Endothelial cell of umbilical vein (primary cell): ENCODE data around the gene NTN1. TPM values are rescaled to one million over a fixed set of nuclear protein-coding genes. Genes with fewer than 3 reads are reported as not detected.

Experiments used
- BruUV-seq: library from RNA; stranded (reverse); fragments of 400-500 nt; replicated peaks from 2 replicates; lab custom pipeline; 2021; lab: Mats Ljungman, UMichigan
- CTCF ChIA-PET: fragments of 300-600, 350-600 bp; sonication (Branson Sonifier 250); formaldehyde crosslinking; loops from one replicate; lab custom pipeline; 2021; ENCODE audit warnings: antibody characterized with exemption, inconsistent platforms; lab: Charles Lee
- POLR2A ChIA-PET: fragments of 300-600, 350-600 bp; sonication (Branson Sonifier 250); formaldehyde crosslinking; loops from one replicate; lab custom pipeline; 2021; ENCODE audit warnings: antibody characterized with exemption, inconsistent platforms; lab: Charles Lee
- DNase-seq: peaks from one replicate; pipeline ENCODE4 v3.0.0-alpha.2; 2011; ENCODE audit warnings: low read depth, low spot score
- FAIRE-seq: peaks from 2 replicates; lab custom pipeline; 2011; peaks lifted over from hg19 to GRCh38; lab: Jason Lieb, UNC
- H2AFZ ChIP-seq: 2 replicates; pipeline ENCODE4 v1.6.0; 2012; ENCODE audit warnings: low read depth, low read length, control low read depth, inconsistent platforms
- H3K27ac ChIP-seq: 2 replicates; pipeline ENCODE4 v1.5.1; 2011; ENCODE audit warnings: low read depth, mild to moderate bottlenecking, control low read depth, low read length, moderate library complexity; ENCODE audit not compliant: insufficient read depth
- H3K27me3 ChIP-seq, 2 experiments: 2 replicates each; pipeline versions ENCODE4 v1.6.0 to v1.6.1; 2011; ENCODE audit warnings: low read length in 2 of 2, mixed read lengths in 1 of 2; ENCODE audit not compliant: control insufficient read depth in 2 of 2, insufficient read depth in 2 of 2
- H3K36me3 ChIP-seq, 2 experiments: 2 replicates in 1 of 2; 3 replicates in 1 of 2; pipeline ENCODE4 v1.5.1; 2011; ENCODE audit warnings: low read length in 2 of 2, mild to moderate bottlenecking in 1 of 2, moderate library complexity in 1 of 2; ENCODE audit not compliant: control insufficient read depth in 2 of 2, insufficient read depth in 2 of 2; ENCODE audit errors: extremely low read depth in 1 of 2
- H3K4me1 ChIP-seq: 3 replicates; pipeline ENCODE4 v1.5.1; 2011; ENCODE audit warnings: mild to moderate bottlenecking, low read length; ENCODE audit not compliant: control insufficient read depth, insufficient read depth; ENCODE audit errors: extremely low read depth
- H3K4me2 ChIP-seq: 2 replicates; pipeline ENCODE4 v1.6.1; 2011; ENCODE audit warnings: low read length, control low read depth, mixed read lengths; ENCODE audit not compliant: insufficient read depth
- H3K4me3 ChIP-seq, 3 experiments: fragments of 200-600 bp in 1 of 3; sonication (generic), shearing (Covaris generic) in 1 of 3; replicated peaks in 1 of 3; 2 replicates each; pipeline ENCODE4 v1.5.1; 2011 to 2016; ENCODE audit warnings: control low read depth in 3 of 3, low read length in 3 of 3, mild to moderate bottlenecking in 2 of 3, inconsistent platforms in 1 of 3, low read depth in 1 of 3, moderate library complexity in 1 of 3; ENCODE audit not compliant: insufficient read depth in 1 of 3
- H3K79me2 ChIP-seq: 2 replicates; pipeline ENCODE4 v1.6.0; 2012; ENCODE audit warnings: low read length, inconsistent platforms; ENCODE audit not compliant: control insufficient read depth, insufficient read depth
- H3K9ac ChIP-seq: replicated peaks from 2 replicates; pipeline ENCODE3; 2011; ENCODE audit warnings: low read length, control low read depth; ENCODE audit not compliant: insufficient read depth; ENCODE audit errors: extremely low read depth
- H3K9me1 ChIP-seq: replicated peaks from 3 replicates; pipeline ENCODE4 v1.6.0; 2011; ENCODE audit warnings: mild to moderate bottlenecking, low read length; ENCODE audit not compliant: control insufficient read depth, insufficient read depth; ENCODE audit errors: extremely low read depth
- H3K9me3 ChIP-seq: replicated peaks from 2 replicates; pipeline ENCODE4 v1.5.1; 2012; ENCODE audit warnings: low read length, inconsistent platforms; ENCODE audit not compliant: control insufficient read depth, insufficient read depth
- H4K20me1 ChIP-seq: replicated peaks from 2 replicates; pipeline ENCODE3; 2011; ENCODE audit warnings: mild to moderate bottlenecking, low read length; ENCODE audit not compliant: control insufficient read depth, insufficient read depth; ENCODE audit errors: extremely low read depth
- EZH2 ChIP-seq: IDR thresholded peaks from 2 replicates; pipeline ENCODE4 v1.6.1; 2012; ENCODE audit warnings: borderline replicate concordance, low read depth, mild to moderate bottlenecking, moderate library complexity, low read length, inconsistent platforms; ENCODE audit not compliant: severe bottlenecking
- FOS ChIP-seq: IDR thresholded peaks from 2 replicates; pipeline ENCODE4 v1.6.1; 2011; ENCODE audit warnings: mild to moderate bottlenecking, low read length, moderate library complexity, borderline replicate concordance; ENCODE audit not compliant: insufficient read depth
- GATA2 ChIP-seq: IDR thresholded peaks from 2 replicates; pipeline ENCODE4 v1.7.0; 2011; ENCODE audit warnings: low read depth, mild to moderate bottlenecking, moderate library complexity, mixed read lengths, low read length; ENCODE audit not compliant: insufficient read length, insufficient read depth
- JUN ChIP-seq: IDR thresholded peaks from 2 replicates; pipeline ENCODE4 v1.6.1; 2011; ENCODE audit warnings: borderline replicate concordance, low read depth; ENCODE audit not compliant: insufficient read length, insufficient read depth
- MYC ChIP-seq: IDR thresholded peaks from one replicate; pipeline ENCODE4 v1.6.1; 2011; ENCODE audit warnings: mild to moderate bottlenecking, low read depth, low read length
- POLR2A ChIP-seq: IDR thresholded peaks from 2 replicates; pipeline ENCODE4 v1.6.1; 2012; ENCODE audit warnings: low read depth, mild to moderate bottlenecking, control low read depth, low read length
- POLR2AphosphoS5 ChIP-seq: IDR thresholded peaks from 2 replicates; pipeline ENCODE4 v1.6.1; 2012; ENCODE audit warnings: low read depth, mild to moderate bottlenecking, control low read depth, low read length, moderate library complexity; ENCODE audit not compliant: insufficient read depth
- dilution Hi-C: fragments of 300-500 bp; cut with MboI; formaldehyde crosslinking; loops from one replicate; pipeline ENCODE4 v1.15.0; 2019; ENCODE audit warnings: low sequenced_read_pairs; ENCODE audit not compliant: extremely low pct_ligation_motif_present
- intact Hi-C: fragments of 100-400 bp; cut with micrococcal nuclease; formaldehyde crosslinking; loops from one replicate; pipeline ENCODE4 v1.10.0; 2022
- polyA plus RNA-seq, 4 experiments: library from polyadenylated mRNA; depleted of rRNA in 3 of 4; stranded (reverse) in 3 of 4; unstranded in 1 of 4; fragments of >200 nt; gene quantifications; 2 replicates each; pipeline versions ENCODE4 v1.2.1 to v1.2.3, GENCODE V29; 2011 to 2012; ENCODE audit warnings: missing spikeins in 1 of 4
- total RNA-seq: library from RNA; stranded (reverse); gene quantifications from 2 replicates; pipeline ENCODE4 v1.2.3, GENCODE V29; 2021
- TF ChIP-seq, protein P1 (sequence below), 2 donors: IDR thresholded peaks; 1 replicate in 1 of 2; 2 replicates in 1 of 2; pipeline ENCODE4 v1.5.1; 2011; ENCODE audit warnings: low read length in 2 of 2, mild to moderate bottlenecking in 2 of 2, moderate library complexity in 2 of 2, control low read depth in 1 of 2, inconsistent platforms in 1 of 2, low read depth in 1 of 2; ENCODE audit not compliant: insufficient read depth in 1 of 2; ENCODE audit errors: extremely low read depth in 1 of 2
- TF ChIP-seq, protein P2 (sequence below): IDR thresholded peaks from 2 replicates; pipeline ENCODE4 v1.6.1; 2011; ENCODE audit not compliant: insufficient read depth, insufficient read length

NTN1 gene
- total and polyA plus RNA-seq, 2 donors (not counting 3 experiments of a cell fraction or from before 2014, with no cell fraction given), result 0.10 to 0.18 TPM

DNA sequence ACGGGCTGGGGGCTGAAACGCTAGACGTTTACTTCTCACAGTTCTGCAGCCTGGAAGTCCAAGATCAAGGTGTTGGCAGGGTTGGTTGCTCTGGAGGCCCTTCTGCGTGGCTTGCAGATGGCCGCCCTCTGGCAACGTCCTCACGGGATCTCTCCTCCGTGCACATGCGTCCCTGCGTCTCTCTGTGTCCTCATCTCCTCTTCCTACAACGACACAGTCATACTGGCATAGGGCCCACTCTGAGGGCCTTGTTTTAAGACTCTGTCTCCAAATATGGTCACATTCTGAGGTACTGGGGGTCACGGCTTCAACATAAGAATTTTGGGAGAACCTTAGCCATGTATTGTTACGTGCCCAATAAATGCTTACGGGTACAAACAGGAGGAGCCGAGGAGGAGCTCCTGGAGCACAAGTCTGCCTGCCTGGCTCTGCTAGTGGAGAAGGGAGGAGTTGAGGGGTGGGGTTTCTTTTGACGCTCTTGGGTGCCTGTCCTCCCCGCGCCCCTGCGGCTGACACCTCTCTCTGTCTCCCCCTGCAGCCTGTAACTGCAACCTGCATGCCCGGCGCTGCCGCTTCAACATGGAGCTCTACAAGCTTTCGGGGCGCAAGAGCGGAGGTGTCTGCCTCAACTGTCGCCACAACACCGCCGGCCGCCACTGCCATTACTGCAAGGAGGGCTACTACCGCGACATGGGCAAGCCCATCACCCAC, 141.1 kb downstream of the NTN1 start:
- Histone ChIP-seq H3K9ac (no peak overlapping the region), H3K36me3 (no peaks in the 10 kb centered on the region), H3K4me2 (no peak overlapping the region), H2AFZ (no peak overlapping the region), H3K4me1 (no peaks in the 10 kb centered on the region), H3K27ac (no peak overlapping the region), H4K20me1 (no peaks in the 10 kb centered on the region), H3K9me1 (no peaks in the 10 kb centered on the region), H3K4me3 (no peak overlapping the region), H3K27me3 (no peaks in the 10 kb centered on the region), H3K9me3 (no peaks in the 10 kb centered on the region), H3K79me2 (no peaks in the 10 kb centered on the region)
- FAIRE-seq, result no peak
- CTCF ChIA-PET, result no interaction called here
- TF ChIP-seq POLR2A, result no peak
- no peak for TF ChIP-seq FOS
- no peak for TF ChIP-seq GATA2
- no peak for TF ChIP-seq EZH2
- no peak for TF ChIP-seq POLR2AphosphoS5
- TF ChIP-seq, protein P1, sequence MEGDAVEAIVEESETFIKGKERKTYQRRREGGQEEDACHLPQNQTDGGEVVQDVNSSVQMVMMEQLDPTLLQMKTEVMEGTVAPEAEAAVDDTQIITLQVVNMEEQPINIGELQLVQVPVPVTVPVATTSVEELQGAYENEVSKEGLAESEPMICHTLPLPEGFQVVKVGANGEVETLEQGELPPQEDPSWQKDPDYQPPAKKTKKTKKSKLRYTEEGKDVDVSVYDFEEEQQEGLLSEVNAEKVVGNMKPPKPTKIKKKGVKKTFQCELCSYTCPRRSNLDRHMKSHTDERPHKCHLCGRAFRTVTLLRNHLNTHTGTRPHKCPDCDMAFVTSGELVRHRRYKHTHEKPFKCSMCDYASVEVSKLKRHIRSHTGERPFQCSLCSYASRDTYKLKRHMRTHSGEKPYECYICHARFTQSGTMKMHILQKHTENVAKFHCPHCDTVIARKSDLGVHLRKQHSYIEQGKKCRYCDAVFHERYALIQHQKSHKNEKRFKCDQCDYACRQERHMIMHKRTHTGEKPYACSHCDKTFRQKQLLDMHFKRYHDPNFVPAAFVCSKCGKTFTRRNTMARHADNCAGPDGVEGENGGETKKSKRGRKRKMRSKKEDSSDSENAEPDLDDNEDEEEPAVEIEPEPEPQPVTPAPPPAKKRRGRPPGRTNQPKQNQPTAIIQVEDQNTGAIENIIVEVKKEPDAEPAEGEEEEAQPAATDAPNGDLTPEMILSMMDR (IDR thresholded peaks at IDR 0.05; ENCODE audit: extremely low read depth in 1 of 2, insufficient read depth in 1 of 2, low read depth in 1 of 2, low read length in 2 of 2), result no peak
- no peak for TF ChIP-seq MYC
- TF ChIP-seq, protein P2, sequence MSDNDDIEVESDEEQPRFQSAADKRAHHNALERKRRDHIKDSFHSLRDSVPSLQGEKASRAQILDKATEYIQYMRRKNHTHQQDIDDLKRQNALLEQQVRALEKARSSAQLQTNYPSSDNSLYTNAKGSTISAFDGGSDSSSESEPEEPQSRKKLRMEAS, result no peak
- TF ChIP-seq JUN, result no peak
- no TSS peak for BruUV-seq
- intact Hi-C loops, result no loop called here
- DNase-seq, result no peak
- POLR2A ChIA-PET, result no interaction called here
- dilution Hi-C loops, result no loop called here
